ENCODE results near the gene MT3. TPM values are rescaled to one million over a fixed set of nuclear protein-coding genes. Genes with fewer than 3 reads are reported as not detected.

The MT3 gene
- total and polyA plus RNA-seq, 9 of the 15 experiments (the other 6 are each of a cell fraction or from before 2014, with no cell fraction given), result not detected

DNA sequence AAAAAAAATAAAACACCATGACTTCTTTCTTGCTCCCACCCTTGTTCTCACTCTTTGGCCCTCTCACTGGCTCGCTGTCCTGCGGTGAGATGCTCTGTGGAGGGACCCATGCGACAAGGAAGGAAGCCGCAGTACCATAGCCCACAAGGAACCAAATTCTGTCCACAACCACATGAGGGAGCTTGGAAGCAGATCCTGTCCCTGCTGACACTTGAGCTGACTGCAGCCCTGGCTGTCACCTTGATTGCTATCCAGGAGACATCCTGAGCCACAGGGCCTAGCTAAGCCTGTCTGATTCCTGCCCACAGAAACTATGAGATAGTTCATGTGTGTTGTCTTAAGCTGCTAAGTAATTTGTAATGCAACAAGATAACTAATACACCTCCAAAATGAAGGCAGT lies 14.3 kb downstream of the MT3 start (continued):
- TF ChIP-seq MEF2A (IDR thresholded peaks at IDR 0.05; ENCODE audit: control insufficient read depth, low read depth, low read length) (no peak), CBX5 (IDR thresholded peaks at IDR 0.05; ENCODE audit: borderline replicate concordance, low read depth) (no peak), BRD9 (IDR thresholded peaks at IDR 0.05; ENCODE audit: low read depth, partially characterized antibody) (no peak), IRF2 (CRISPR knock-in tag; IDR thresholded peaks at IDR 0.05) (no peak), NFXL1 (CRISPR knock-in tag; IDR thresholded peaks at IDR 0.05) (no peak), SP1 (CRISPR knock-in tag; IDR thresholded peaks at IDR 0.05) (no peak), SFPQ (IDR thresholded peaks at IDR 0.05; ENCODE audit: low read depth, low read length) (no peak), RB1 (IDR thresholded peaks at IDR 0.05; ENCODE audit: low read depth) (no peak), PBX2 (CRISPR knock-in tag; IDR thresholded peaks at IDR 0.05; ENCODE audit: low read depth) (no peak), PBX2 (tag; conservative IDR thresholded peaks at IDR 0.05; ENCODE audit: low read depth) (0 out of 2 replicates have a peak, but pooled peaks have one; percentile 17), CREM (IDR thresholded peaks at IDR 0.05; ENCODE audit: low read depth) (0 out of 2 replicates have a peak, but pooled peaks have one; percentile 16), ELF1 (tag; IDR thresholded peaks at IDR 0.05) (no peak), SAFB2 (IDR thresholded peaks at IDR 0.05; ENCODE audit: borderline replicate concordance, low read depth, low read length, severe bottlenecking) (no peak), ZNF239 (CRISPR knock-in tag; IDR thresholded peaks at IDR 0.05) (no peak), IRF9 (tag; IDR thresholded peaks at IDR 0.05) (no peak), ZKSCAN1 (IDR thresholded peaks at IDR 0.05; ENCODE audit: low read depth, low read length) (no peak), PTBP1 (IDR thresholded peaks at IDR 0.05; ENCODE audit: low read depth, low read length) (no peak), TCFL5 (CRISPR knock-in tag; conservative IDR thresholded peaks at IDR 0.05) (no peak)
- TF ChIP-seq, protein P1, sequence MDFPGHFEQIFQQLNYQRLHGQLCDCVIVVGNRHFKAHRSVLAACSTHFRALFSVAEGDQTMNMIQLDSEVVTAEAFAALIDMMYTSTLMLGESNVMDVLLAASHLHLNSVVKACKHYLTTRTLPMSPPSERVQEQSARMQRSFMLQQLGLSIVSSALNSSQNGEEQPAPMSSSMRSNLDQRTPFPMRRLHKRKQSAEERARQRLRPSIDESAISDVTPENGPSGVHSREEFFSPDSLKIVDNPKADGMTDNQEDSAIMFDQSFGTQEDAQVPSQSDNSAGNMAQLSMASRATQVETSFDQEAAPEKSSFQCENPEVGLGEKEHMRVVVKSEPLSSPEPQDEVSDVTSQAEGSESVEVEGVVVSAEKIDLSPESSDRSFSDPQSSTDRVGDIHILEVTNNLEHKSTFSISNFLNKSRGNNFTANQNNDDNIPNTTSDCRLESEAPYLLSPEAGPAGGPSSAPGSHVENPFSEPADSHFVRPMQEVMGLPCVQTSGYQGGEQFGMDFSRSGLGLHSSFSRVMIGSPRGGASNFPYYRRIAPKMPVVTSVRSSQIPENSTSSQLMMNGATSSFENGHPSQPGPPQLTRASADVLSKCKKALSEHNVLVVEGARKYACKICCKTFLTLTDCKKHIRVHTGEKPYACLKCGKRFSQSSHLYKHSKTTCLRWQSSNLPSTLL (IDR thresholded peaks at IDR 0.05), result no peak
- TF ChIP-seq, protein P2, sequence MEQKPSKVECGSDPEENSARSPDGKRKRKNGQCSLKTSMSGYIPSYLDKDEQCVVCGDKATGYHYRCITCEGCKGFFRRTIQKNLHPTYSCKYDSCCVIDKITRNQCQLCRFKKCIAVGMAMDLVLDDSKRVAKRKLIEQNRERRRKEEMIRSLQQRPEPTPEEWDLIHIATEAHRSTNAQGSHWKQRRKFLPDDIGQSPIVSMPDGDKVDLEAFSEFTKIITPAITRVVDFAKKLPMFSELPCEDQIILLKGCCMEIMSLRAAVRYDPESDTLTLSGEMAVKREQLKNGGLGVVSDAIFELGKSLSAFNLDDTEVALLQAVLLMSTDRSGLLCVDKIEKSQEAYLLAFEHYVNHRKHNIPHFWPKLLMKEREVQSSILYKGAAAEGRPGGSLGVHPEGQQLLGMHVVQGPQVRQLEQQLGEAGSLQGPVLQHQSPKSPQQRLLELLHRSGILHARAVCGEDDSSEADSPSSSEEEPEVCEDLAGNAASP (IDR thresholded peaks at IDR 0.05), result no peak
